GM21529 (cell line): ENCODE results near the gene GHRHR.

Experiments used
- ATAC-seq: cut with Tn5 transposase; IDR thresholded peaks from one replicate; pipeline ENCODE4 v1.9.1; 2021; ENCODE audit not compliant: unreplicated experiment

The GHRHR gene

DNA sequence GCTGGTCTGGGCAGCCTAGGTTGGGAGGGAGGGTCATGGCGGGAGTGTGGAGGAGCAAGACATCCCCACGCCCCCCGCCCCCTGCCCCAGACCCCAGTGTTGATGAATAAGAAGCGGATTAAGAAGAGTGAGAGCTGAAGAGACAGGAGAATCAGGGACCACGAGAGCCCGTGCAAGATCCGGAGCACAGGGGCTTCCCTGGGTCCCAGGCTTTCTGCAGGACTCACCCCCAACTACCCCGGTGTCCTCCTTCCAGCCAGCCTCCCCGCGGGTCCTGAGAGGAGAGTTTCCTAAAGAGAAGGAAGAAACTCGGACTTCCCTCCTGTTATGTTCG is 20.1 kb downstream of the GHRHR start:
- ATAC-seq = no peak

DNA sequence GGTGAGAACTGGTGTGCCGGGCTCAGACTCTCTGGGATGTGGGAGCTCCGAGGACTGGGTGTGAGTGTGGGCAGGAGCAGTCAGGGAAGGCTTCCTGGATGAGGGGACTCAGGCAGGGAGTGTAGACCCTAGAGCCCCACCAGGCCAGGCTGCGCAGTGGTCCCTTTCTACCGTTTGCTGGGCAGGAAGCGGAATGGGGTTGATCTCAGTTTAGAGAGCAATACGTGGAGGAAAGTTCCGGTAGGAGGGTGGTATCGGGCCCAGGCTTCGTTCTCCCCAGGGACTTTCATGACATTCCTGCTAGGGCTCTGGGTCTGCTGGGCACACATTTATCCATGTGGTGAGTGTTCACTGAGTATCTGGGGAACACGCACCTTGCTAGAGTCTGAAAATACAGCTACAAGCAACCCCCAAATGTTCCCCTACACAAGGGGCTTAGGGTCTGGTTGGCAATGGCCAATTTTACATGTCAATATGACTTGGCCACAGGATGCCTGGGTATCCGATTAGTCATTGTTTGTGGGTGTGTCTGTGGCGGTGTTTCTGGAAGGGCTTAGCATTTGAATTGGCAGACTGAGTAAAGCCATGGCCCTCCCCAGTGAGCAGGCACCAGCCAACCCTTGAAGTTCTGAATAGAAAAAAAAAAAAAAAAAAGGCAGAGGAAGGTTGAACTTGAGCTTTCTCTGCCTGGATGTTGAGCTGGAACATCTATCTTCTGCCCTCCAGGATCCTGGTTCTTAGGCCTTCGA is 20.8 kb downstream of the GHRHR start:
- ATAC-seq = no peak

DNA sequence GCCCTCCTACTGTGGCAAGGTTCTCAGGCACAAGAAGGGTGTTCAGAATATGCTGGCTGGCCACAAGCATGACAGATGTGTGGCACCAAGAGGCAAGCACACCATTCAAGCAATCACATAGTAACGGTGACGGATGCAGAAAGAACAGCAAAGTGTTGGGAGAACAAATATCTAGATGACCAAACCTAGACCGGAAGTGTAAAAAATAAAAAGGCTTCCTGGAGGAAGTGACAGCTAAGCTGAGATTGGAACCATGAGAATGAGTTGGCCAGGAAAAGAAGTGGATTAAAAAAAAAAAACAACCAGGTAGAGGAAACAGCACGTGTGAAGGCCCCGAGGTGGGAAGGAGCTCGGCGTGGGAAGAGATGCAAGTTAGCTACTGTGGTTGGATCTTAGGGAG is 22.0 kb downstream of the GHRHR start:
- no peak for ATAC-seq

DNA sequence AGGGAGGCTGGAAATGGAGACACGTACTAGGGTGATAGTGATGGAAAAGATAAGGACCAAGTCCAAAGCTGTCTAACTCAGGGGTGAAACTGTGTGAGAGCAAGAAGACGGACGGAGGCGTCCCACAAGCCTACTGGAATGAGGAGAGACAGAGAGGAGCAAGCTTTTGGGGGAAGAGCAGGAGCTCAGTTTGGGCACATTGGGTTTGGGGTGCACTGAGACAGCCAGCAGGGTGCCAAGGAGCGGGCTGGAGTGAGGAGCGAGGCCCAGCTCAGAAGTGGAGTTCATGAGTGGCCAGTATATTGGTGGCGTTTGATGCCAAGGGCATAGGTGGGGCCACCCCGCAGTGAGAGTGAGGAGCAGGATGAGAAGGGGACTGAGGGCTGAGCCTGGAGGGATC is 22.6 kb downstream of the GHRHR start:
- ATAC-seq = no peak

DNA sequence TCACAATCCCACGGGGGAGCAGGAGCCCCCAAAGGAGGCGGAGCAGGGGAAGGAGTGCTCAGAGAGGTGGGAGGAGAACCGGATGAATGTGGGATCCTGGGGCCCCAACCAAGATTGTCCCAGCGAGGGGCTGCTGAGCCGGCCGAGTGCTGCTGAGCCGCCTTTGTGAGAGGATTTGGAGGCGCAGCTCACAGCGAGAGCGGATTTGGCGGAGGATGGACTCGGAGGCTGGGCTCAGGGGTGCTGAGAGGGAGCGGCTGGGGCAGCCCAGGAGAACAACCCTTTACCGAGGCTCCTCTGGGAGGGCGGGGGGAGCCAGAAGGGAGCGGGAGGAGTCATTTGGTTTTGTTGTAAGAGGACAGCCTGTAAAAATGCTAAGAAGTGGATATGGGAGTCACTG is 23.0 kb downstream of the GHRHR start:
- no peak for ATAC-seq

DNA sequence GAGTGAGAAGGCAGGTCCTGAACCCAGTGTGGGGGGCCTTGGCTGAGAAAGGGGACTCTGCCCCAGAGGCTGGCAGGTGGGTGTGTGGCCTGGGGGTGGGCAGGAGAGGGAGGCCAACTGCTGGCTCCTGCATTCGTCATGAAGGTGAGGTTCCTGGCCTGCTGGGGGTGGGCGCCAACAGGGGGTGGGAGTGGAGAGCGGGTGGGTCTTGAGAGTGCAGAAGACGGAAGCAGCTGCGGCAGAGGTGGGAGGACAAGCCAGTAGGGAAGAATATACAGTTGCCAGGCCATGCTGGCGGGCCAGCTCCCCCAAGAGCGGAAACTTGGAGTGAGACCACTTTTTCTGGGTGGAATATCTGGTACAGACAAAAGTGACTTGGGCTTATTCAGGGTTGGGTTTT is 23.4 kb downstream of the GHRHR start:
- ATAC-seq = no peak

DNA sequence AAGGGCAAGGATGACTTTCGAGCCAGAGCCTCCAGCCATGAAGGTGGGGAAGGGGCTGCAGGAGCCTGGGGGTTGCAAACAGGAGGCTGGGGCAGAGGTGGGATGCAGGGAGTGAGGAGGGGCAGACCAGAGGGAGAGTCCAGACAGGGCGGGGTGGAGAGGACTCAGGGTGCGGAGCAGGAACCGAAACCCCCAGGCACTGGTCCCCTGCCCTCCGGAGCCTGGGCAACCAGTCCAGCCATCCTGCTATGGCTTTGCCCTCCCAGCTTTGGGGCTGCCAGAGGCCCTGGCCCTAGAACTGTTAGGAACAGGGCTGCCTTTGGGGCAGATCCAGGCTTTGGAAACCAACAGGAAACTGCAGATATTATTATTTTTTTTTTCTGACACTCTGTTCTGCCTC is 24.2 kb downstream of the GHRHR start:
- ATAC-seq = no peak

DNA sequence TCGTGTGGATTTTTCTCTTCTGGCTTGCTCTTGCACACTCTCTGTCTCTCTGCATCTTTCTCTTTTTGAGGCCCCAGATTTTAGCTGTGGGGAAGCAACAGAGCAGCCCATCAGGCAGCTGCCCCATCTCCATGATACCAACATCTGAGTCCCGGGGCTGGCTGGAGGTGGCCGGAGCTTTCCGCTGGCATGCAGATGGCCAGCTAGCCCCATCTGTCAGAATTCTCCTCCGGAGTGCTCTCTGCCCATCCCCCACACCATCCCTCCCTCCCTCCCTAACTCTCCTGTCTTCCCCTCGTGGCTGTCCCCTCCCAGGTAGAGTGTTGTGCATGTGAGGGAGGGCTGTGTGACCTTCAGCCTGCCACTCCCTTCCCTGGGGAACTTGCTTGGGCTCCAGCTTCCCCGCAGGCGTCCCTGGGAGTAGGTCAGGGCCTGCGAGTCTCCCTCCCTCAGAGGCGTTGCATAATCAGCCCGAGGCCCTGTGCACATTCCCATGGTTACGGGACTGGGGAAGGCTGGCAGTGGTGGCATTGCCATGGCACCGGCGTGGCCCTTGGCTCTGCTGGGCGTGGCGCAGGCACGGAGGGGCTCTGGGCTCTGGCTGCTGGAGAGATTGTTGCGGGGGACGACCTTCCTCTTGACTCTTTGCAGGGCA is 24.7 kb downstream of the GHRHR start:
- ATAC-seq = no peak

DNA sequence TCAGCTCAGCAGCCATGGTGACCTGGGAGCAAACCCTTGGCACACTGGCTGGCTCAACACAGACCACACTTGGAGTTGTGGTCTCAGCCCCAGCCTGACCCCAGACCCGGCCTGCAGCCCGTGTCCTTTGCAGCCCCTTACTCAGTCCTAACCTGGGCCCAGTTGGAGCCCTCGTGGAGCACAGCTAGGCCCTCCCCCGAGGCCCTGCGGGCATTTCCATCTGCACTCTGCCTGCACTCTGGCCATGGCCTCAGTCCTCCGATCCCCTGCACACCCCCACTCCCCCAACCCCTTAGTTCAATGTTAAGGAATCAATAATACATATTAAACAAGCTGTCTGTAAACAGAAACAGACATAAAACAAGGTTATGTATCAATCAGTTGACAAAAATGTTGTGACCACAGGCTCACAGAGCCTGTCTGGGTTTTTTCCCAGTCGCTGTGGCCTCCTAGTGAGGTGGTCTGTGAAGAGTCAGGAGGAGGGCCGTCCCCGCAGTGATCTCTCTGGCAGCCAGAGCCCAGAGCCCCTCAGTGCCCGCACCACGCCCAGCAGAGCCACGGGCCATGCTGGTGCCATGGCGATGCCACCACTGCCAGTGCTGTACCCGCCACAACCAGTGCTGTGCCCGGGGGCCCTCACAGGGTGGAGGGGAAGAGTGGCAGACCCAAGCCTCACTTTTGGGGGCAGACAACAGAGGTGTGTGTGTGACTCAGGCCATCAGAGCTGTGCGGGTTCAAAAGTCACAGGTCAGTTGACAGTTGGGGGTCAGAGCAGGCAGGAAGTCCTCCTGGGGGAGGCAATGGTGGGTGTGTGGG is 25.5 kb downstream of the GHRHR start:
- ATAC-seq = no peak

DNA sequence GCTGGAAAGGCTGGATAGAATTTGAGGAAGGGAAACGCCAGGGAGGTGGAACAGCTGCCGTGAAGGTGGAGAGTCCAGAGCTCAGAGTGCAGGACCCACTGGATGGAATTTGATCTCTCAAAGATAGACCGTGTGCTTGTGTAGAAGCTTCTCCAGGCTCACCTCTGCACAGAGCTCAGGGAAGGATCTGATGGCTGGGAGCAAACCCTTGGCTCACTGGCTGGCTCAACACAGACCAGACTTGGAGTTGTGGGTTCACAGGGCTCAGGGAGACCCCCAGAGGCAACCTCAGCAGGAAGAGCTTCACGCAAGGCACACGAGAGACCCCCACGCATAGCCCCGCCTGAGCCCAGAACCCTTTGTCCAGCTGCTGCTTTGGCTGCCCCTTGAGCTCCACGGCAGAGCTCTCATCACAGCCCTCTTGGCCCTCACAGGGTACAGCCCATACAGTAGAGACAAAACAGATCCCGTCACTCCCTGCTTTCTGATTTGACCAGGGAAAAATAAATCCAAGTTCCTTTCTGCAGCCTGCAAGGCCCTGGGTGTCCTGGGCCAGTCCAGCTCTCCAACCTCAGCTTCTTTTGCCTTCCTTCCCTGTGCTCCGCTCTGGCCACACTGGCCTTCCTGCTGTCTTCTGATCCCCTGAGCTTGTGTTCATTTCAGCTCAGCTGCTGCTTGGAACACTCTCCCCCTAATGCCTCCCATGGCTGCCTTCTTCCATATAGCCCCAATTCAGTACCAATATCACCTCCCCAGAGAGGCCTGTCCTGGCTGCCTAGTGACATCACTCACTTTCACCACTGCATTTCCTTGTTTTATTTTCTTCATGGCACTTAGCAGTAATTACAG is 26.3 kb downstream of the GHRHR start:
- ATAC-seq = no peak

DNA sequence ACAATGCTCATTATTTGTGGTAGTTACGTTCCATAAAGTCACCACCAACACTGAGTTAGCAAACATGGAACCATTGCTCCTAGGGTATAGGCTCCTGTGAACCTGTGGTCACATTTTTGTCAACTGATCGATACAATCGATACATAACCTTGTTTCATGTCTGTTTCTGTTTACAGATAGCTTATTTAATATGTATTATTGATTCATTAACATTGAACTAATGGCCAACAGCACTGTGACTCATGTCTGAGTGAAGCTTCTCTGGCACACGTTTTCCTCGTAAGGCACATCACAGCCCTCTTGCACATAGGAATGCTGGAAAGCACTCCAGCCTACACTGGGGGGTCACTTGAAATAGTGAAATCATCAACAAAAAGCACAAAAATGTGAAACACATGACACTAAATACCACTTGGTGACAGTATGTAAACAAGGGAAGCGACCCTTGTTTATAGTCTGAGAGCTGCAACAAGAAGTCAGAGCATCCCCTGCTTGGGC is 27.0 kb downstream of the GHRHR start:
- no peak for ATAC-seq

DNA sequence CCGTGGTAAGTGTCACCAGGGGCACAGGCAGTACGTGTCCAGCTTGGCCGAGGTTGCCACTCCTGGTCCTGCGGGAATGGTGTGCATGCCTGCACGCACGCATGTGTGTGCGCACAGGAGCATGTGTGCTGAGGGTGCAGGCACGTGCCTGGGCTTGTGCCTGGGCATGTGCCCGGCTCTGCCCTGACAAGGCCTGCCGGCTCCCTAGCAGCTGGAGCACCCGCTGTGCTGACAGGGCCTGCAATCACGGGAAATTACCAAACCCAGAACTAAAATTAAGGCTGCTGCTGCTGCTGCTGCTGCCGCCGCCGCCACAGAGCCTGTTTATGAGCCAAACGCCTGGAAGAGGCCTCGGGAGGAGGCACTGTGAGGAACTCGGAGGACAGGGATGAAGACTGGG is 28.7 kb downstream of the GHRHR start:
- ATAC-seq = no peak

DNA sequence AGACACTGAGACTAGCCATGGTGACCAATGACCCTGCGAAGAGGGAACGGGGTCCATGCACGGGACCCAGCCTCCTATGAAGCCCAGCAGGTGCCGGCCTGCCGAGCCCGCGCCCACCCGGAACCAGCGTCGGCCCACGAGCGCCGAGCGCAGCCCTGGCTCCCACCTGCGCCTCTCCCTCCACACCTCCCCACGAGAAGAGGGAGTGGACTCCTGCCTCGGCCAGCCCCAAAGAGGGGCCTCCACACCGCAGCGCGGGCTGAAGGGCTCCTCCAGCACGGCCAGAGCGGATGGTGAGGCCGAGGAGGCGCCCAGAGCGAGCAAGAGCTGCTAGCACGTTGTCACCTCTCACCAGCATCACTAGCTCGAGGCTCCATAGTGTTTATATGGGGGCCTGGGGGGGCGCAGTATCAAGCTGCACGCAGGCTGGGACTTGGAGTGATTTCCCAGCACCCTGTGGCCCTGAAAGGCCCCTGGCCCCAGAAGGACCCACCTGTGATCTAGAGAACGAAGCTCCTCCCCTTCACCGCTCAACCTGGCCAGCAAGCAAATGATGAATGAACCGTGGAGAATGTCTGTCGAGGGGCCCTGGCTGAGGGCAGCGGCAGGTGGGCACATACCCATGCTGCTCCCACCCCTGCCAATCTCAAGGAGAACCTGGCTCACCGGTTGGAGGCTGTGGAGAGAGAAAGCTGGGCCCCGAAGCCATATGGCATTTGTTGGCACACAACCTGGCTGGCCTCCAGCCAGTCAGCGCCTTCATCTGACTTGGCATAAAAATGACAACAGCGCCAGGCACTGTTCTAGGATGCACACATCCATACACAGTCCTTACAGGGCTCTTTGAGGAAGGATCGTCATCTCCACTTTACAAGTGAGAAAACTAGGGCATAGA is 30.7 kb downstream of the GHRHR start:
- ATAC-seq = no peak

DNA sequence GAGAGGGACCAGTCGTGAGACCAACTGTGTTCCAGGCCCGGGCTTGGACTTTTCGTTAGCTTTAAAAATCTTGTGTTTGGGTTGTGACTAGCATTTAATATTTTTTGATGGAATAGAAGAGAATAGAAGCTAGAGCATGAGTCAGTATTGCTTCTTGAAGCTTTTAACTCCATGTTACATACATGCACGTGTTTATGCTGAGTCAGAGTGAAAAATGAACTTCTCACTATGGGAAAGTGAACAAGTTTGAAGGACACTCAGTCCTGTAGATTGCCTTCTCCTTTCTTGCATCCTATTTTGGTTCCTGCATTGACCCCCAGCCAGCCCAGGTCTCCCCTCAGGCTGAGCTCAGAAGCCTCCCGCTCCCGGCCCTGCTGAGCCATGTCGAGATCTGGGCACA is 31.8 kb downstream of the GHRHR start:
- no peak for ATAC-seq

DNA sequence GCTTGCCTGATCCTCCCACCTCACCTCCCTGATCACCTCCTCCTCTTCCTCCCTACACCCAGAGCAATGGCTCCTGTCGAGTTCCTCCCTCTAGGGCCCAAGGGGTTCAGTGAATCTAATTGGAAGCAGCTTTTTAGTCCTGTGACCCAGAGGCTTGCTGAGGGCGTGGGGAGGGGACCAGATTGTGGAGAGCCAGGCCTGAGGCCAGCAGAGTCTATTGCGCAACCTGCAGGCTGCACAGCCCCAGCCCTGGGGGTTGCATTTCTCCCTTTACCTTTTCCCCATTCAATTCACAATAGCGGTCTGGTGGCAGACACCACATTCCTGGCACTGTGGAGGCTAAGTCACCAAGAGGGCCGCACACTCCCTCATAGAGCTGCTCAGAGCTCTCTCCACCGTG is 32.5 kb downstream of the GHRHR start:
- ATAC-seq = no peak

DNA sequence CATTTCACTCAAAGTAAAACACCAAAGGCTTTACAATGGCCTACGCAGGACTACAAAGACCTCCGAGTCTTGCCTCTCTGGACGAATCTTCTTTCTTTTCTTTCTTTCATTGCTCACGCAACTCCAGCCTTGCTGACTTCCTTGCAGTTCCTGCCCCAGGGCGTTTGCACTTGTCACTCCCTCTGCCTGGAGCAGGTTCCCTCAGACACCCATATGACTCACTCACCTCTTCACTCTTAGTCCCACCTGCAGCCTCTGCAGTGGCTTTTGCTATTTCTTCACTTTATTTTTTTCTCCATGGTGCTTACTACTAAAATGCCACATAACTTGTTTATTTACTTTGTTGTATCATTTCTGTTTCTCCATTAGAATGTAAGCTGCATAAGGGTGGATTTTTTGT is 33.1 kb downstream of the GHRHR start:
- no peak for ATAC-seq

DNA sequence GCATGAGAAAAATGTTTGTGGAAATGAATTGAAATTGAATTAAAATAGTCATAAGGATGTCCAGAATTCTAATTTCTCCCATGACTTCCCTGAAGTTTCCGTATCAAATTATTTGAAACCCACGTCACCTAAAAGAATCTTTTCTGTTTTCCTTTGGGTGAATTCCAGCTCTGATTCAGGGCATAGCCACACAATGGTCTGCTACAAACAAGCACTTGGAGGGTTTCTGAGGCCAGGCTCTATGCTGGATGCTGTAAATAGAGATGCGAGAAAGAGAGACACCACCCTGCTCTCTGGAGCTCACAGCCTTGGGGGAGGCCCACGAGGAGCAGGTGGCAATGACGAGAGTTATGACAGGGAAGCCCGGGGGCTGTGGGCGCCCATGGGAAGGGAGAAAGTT is 33.6 kb downstream of the GHRHR start:
- no peak for ATAC-seq

DNA sequence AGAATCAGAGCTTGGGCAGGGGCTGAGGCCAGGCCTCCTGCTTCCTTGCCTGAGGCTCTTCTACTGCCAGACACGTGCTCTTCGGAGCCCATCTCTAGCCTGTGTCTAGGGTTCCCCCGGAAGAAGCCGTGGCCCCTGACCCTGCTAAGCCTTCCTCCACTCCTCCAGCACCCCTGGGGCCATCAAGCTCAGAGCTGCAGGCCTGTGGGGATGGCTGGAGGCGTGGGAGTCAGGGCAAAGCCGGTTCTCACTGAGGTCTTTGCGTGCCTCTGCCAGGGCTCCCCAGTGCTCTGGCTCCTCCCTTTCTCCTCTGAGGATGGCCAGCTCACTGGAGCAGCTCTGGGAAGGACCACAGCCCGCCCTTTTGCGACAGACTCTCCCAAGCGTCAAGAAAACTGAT is 34.4 kb downstream of the GHRHR start:
- ATAC-seq = no peak

DNA sequence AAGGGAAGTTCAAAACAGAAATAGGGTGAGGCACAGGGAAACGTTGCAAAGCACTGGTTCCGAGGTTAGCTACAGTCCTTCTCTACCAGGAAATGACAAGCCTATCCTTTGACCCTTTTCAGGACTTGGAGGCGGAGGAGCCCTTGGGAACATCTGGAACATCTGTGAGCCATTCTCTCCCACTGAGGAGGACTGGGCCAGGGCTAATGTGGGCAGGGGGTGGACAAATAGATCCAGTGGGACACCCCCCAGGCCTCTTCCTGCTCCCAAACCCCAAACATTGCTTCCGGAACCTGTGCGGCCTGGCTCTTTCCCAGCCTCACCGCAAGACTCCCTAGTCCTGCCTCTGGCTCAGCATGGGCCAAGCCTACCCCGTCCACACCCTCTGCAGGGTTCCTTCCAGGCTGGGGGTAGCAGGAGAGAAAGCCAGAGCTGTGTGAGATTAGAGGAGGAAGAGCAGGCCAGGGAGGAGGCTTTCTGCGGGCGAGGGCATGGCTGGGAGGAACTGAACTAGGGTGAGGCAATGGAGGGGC is 36.5 kb downstream of the GHRHR start:
- no peak for ATAC-seq

DNA sequence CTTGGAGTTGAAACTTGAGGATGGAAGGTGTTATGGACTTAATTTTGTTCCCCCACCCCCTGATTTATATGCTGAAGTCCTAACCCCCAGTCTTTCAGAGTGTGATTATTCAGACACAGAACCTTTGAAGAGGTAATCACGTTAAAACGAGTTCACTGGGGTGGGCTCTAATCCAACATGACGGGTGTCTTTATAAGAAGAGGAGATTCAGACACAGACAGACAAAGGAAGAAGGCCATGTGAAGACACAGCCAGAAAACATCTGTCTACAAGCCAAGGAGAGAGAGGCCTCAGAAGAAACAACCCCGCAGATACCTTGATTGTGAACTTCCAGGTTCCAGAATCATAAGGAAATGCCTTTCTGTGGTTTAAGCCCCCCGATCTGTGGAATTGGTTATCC is 37.0 kb downstream of the GHRHR start:
- no peak for ATAC-seq
